ENCODE results near the gene DDIT4.
"Not testable (repeated sequence)": the region's sequence is repeated elsewhere in the genome, so short reads cannot be mapped to it uniquely, and the experiment has no call there.

DDIT4 gene

GRCh38 chr10:72267819-72268399 is 5.8 kb upstream of the DDIT4 start:
- DNase-seq (ENCODE audit: low read depth), result no peak

GRCh38 chr10:72268475-72269200 is 5.1 kb upstream of the DDIT4 start:
- DNase-seq (ENCODE audit: low read depth), result not testable (repeated sequence)

- no peak for DNase-seq (ENCODE audit: low read depth)
Measured at GRCh38 chr10:72270607-72271281, 3.0 kb upstream of the DDIT4 start.

GRCh38 chr10:72272689-72273409 is 875 bp upstream of the DDIT4 start:
- no peak for DNase-seq (ENCODE audit: low read depth)

- DNase-seq (ENCODE audit: low read depth), result no peak
Measured at GRCh38 chr10:72274213-72274729, 547 bp downstream of the DDIT4 start.

- DNase-seq (ENCODE audit: low read depth), result peak; percentile 63
Measured at GRCh38 chr10:72274730-72275350, 1.1 kb downstream of the DDIT4 start.

- DNase-seq (ENCODE audit: low read depth), result no peak
Measured at GRCh38 chr10:72275351-72276012, 1.8 kb downstream of the DDIT4 start.

- DNase-seq (ENCODE audit: low read depth), result no peak
Measured at GRCh38 chr10:72276013-72276387, 2.3 kb downstream of the DDIT4 start.

- DNase-seq (ENCODE audit: low read depth), result no peak
Measured at GRCh38 chr10:72276421-72277339, 3.0 kb downstream of the DDIT4 start.

- DNase-seq (ENCODE audit: low read depth), result no peak
Measured at GRCh38 chr10:72277340-72277995, 3.7 kb downstream of the DDIT4 start.

GRCh38 chr10:72277996-72278667 is 4.4 kb downstream of the DDIT4 start:
- no peak for DNase-seq (ENCODE audit: low read depth)

- no peak for DNase-seq (ENCODE audit: low read depth)
Measured at GRCh38 chr10:72278668-72279393, 5.1 kb downstream of the DDIT4 start.

GRCh38 chr10:72279587-72279986 is 5.9 kb downstream of the DDIT4 start:
- DNase-seq (ENCODE audit: low read depth), result not testable (repeated sequence)

GRCh38 chr10:72283131-72283530 is 9.4 kb downstream of the DDIT4 start:
- DNase-seq (ENCODE audit: low read depth), result no peak

- DNase-seq (ENCODE audit: low read depth), result no peak
Measured at GRCh38 chr10:72285972-72286521, 12.3 kb downstream of the DDIT4 start.

GRCh38 chr10:72291019-72291532 is 17.4 kb downstream of the DDIT4 start:
- no peak for DNase-seq (ENCODE audit: low read depth)

GRCh38 chr10:72292223-72292691 is 18.5 kb downstream of the DDIT4 start:
- peak; percentile 60 for DNase-seq (ENCODE audit: low read depth)

Data from activated T-cell treated with anti-CD3 and anti-CD28 coated beads for 24 hours (primary cell).